ENCODE data around the gene SCNN1G. TPM values are rescaled to one million over a fixed set of nuclear protein-coding genes. Genes with fewer than 3 reads are reported as not detected.

SCNN1G gene
- total and polyA plus RNA-seq, 2 donors = 0.61 to 5.6 TPM

DNA sequence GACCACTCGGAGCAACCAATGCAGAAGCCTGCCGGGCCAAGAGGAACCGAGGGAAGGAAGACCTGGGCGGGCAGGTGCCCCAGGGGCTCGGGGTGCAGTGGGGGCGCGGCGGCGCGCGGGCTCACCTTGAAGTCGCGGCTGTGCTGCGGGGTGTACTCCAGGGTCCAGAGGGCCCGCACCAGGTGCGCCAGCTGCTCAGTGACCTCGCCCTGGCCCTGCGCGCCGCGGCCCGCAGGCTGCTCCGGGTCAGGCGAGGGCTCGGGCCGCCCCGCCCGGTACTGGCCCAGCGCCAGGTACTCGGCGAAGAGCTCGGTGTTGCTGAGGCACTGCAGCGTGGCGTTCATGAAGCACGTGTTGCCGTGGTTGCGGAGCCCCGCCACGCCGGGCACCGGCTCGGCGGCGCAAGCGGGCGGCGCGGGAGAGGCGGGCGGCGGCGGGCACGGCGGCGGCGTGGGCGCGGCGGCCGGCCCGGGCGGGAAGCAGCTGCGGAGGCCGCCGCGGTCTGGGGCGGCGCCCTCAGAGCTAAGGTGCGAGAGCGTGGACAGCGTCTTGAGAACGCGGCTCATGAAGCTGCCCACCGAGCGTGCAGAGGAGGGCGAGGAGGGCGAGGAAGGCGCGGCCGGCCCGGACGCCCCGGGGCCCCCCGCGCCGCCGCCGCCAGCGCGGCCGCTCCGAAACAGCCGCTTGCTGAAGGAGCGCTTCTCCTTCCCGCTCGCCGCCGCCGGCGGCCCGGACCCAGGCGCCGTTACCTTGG is 33.9 kb upstream of the SCNN1G start:
- Histone ChIP-seq H3K9me3 (ENCODE audit: control insufficient read depth in 2 of 2, insufficient read depth in 1 of 2, low read length in 1 of 2) (no peaks in the 10 kb centered on the region), H3K27me3 (ENCODE audit: control insufficient read depth in 2 of 2, insufficient read depth in 1 of 2, low read length in 1 of 2) (peaks cover 0 to 9% of the 10 kb centered on the region in 2 donors), H3K27ac (ENCODE audit: low read depth in 1 of 2, low read length in 1 of 2) (peak overlapping the region in 1 of 2 donors; percentile 75), H3K36me3 (ENCODE audit: control insufficient read depth in 2 of 2, insufficient read depth in 2 of 2, low read length in 1 of 2) (no peaks in the 10 kb centered on the region), H3K4me3 (ENCODE audit: low read length in 2 of 2) (peak overlapping the region; percentile 25 to 87), H3K4me1 (ENCODE audit: control insufficient read depth in 2 of 2, insufficient read depth in 2 of 2, low read length in 2 of 2) (peaks cover 7 to 11% of the 10 kb centered on the region in 2 donors)
- under 1% methylated on average over 103 of the region's 103 CpGs for WGBS
- DNase-seq (ENCODE audit: low read depth in 6 of 9, low spot score in 9 of 9) = peak in 4 of 9 donors; percentile 14 to 41 (median 20)

DNA sequence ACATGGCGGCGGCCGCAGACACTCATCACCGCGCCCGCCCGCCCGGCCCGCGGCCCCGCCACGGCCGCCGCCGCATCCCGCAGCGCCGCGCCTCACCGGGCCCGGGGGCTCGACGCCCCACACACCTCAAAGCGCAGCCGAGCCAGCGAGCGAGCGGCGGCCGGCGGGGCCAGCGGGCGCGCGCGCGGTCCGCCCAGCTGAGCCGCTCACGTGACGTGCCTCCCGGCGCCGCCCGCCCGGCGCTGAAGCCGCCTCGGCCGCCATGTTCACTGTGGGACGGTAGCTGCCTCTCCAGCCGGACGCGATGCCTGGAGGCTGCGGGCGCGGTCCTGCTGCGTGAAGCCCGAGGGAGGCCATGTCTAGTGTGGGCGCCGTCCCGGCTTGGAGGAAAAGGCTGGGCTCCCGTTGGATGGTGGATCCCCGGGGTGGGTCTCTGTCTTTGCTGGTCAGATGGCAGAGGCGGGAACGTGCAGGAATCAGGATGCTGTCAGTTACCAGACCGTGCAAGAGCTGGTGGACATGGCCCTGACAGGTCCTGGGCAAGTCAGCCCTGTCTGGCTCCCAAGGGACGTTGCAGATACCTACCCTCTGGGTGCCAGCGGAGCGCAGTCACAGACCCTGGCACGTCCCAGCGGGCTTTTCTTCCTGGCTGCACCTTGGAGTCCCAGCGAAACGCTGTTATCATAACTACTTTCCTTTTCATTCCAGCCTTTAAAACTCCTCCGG is 33.1 kb upstream of the SCNN1G start, which contains the start of gene USP31:
TSS of gene USP31 (minus strand) at position 186 of the 726 bp plus-strand sequence. CDS start at position 4, 182 bp downstream.
- peak; percentile 64 to 94 (median 81) for DNase-seq (ENCODE audit: low read depth in 6 of 9, low spot score in 9 of 9)
- Histone ChIP-seq H3K36me3 (ENCODE audit: control insufficient read depth in 2 of 2, insufficient read depth in 2 of 2, low read length in 1 of 2) (no peaks in the 10 kb centered on the region), H3K9me3 (ENCODE audit: control insufficient read depth in 2 of 2, insufficient read depth in 1 of 2, low read length in 1 of 2) (no peaks in the 10 kb centered on the region), H3K27me3 (ENCODE audit: control insufficient read depth in 2 of 2, insufficient read depth in 1 of 2, low read length in 1 of 2) (peaks cover 0 to 9% of the 10 kb centered on the region in 2 donors), H3K4me3 (ENCODE audit: low read length in 2 of 2) (peak within 1 kb of the TSS; percentile 63 to 87), H3K4me1 (ENCODE audit: control insufficient read depth in 2 of 2, insufficient read depth in 2 of 2, low read length in 2 of 2) (peaks cover 7 to 11% of the 10 kb centered on the region in 2 donors), H3K27ac (ENCODE audit: low read depth in 1 of 2, low read length in 1 of 2) (peak within 1 kb of the TSS in 1 of 2 donors; percentile 75)
- WGBS = 1% methylated on average over 75 of the region's 75 CpGs

DNA sequence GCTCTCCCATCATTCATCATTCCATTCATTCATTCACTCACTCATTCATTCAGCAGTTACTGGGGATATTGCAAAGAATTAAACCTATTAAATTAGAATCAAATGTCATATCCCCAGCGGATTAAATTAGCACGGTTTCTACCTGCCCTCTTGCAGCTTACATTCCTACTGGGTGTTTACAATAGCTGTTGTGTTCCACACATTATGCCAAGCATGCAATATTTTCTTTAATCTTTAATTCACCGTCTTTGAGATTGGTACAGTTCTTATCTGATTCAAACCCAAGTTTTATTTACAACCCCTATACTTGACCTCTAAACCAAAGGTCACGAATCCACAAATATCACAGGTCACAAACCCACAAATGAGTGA is 32.6 kb upstream of the SCNN1G start:
- WGBS = 61% methylated on average over 4 of the region's 4 CpGs
- peak overlapping the region; percentile 63 to 87 for H3K4me3 ChIP-seq (ENCODE audit: low read length in 2 of 2)
- H3K9me3 ChIP-seq (ENCODE audit: control insufficient read depth in 2 of 2, insufficient read depth in 1 of 2, low read length in 1 of 2) = no peaks in the 10 kb centered on the region
- no peaks in the 10 kb centered on the region for H3K36me3 ChIP-seq (ENCODE audit: control insufficient read depth in 2 of 2, insufficient read depth in 2 of 2, low read length in 1 of 2)
- peaks cover 0 to 9% of the 10 kb centered on the region in 2 donors for H3K27me3 ChIP-seq (ENCODE audit: control insufficient read depth in 2 of 2, insufficient read depth in 1 of 2, low read length in 1 of 2)
- DNase-seq (ENCODE audit: low read depth in 6 of 9, low spot score in 9 of 9) = no peak
- no peak overlapping the region for H3K27ac ChIP-seq (ENCODE audit: low read depth in 1 of 2, low read length in 1 of 2)
- peaks cover 5 to 10% of the 10 kb centered on the region in 2 donors for H3K4me1 ChIP-seq (ENCODE audit: control insufficient read depth in 2 of 2, insufficient read depth in 2 of 2, low read length in 2 of 2)

DNA sequence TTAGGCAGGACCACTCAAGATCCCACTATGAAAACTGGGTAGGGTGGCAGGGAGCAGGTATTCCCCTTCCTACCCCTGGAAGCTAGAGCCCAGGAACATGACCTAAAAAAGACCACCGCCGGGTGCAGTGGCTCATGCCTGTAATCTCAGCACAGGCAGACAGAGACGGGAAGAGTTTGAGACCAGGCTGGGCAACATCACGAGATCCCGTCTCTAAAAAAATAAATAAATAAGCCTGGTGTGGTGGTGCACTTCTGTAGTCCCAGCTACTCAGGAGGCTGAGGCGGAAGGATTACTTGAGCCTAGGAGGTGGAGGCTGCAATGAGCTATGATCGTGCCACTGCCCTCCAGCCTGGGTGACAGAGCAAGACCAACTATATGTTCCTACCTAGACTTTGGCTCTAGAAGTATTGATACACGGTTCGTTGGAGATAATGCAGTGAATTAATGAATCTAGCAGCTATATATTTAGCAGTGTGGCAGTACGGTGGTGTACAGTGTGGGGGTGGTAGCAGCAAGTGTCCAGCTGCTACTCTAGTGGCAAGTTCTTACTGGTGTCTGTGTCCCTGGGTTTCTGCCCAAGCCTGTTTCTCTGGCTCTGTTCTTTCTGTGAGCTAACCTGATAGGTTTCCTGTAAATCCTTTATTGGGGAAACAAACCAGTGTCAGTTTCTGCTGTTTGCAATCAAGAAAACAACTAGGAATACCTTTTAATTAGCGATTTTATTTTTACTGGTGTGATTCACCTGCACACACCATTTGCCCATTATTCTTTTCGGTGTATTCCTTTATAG is 30.0 kb upstream of the SCNN1G start:
- H3K36me3 ChIP-seq (ENCODE audit: control insufficient read depth in 2 of 2, insufficient read depth in 2 of 2, low read length in 1 of 2) = no peaks in the 10 kb centered on the region
- no peak overlapping the region for H3K27ac ChIP-seq (ENCODE audit: low read depth in 1 of 2, low read length in 1 of 2)
- H3K27me3 ChIP-seq (ENCODE audit: control insufficient read depth in 2 of 2, insufficient read depth in 1 of 2, low read length in 1 of 2) = peaks cover 0 to 11% of the 10 kb centered on the region in 2 donors
- H3K4me3 ChIP-seq (ENCODE audit: low read length in 2 of 2) = no peak overlapping the region
- H3K4me1 ChIP-seq (ENCODE audit: control insufficient read depth in 2 of 2, insufficient read depth in 2 of 2, low read length in 2 of 2) = peaks cover 3 to 4% of the 10 kb centered on the region in 2 donors
- DNase-seq (ENCODE audit: low read depth in 6 of 9, low spot score in 9 of 9) = no peak
- H3K9me3 ChIP-seq (ENCODE audit: control insufficient read depth in 2 of 2, insufficient read depth in 1 of 2, low read length in 1 of 2) = no peaks in the 10 kb centered on the region
- WGBS = 88% methylated on average over 12 of the region's 12 CpGs

DNA sequence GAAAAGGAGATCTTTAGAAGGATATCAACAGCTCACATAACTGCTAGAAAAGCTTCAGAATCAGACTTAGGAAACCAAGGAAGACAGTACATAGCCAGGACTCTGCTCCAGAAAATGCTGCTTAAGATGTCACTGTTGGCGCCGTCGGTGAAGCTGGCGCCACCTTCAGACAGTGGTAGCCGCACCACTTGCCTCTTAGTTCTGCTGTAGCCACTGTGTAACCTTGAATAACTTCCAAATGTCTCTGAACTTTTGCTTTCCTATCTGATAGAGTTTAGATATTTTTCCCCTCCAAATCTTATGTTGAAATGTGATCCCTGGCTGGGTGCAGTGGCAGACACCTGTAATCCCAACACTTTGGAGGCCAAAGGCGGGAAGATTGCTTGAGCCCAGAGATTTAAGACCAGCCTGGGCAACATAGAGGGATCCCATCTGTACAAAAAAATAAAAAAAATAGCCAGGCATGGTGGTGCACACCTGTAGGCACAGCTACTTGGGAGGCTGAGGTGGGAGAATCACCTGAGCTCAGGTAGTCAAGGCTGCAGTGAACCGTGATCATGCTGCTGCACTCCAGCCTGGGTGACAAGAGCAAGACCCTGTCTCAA is 27.0 kb upstream of the SCNN1G start:
- WGBS = 37% methylated on average over 7 of the region's 7 CpGs
- DNase-seq (ENCODE audit: low read depth in 6 of 9, low spot score in 9 of 9) = no peak

DNA sequence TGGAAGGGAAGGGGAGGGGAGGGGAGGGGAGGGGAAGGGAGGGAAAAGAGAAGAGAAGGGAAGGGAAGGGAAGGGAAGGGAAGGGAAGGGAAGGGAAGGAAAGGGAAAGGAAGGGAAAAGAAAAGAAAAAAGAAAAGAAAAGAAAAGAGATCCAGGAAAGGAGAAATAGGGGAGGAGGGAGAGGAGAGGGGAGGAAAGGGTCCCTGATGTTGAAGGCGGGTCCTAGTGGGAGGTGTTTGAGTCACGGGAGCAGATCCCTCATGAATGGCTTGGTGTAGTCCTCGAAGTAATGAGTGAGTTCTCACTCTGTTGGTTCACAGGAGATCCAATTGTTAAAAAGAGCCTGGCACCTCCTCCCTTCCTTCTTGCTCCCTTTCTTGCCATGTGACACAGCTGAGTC is 26.4 kb upstream of the SCNN1G start:
- H3K9me3 ChIP-seq (ENCODE audit: control insufficient read depth in 2 of 2, insufficient read depth in 1 of 2, low read length in 1 of 2) = no peaks in the 10 kb centered on the region
- 88% methylated on average over 3 of the region's 3 CpGs for WGBS
- DNase-seq (ENCODE audit: low read depth in 6 of 9, low spot score in 9 of 9) = no peak
- H3K36me3 ChIP-seq (ENCODE audit: control insufficient read depth in 2 of 2, insufficient read depth in 2 of 2, low read length in 1 of 2) = no peaks in the 10 kb centered on the region
- H3K27ac ChIP-seq (ENCODE audit: low read depth in 1 of 2, low read length in 1 of 2) = no peak overlapping the region
- H3K4me1 ChIP-seq (ENCODE audit: control insufficient read depth in 2 of 2, insufficient read depth in 2 of 2, low read length in 2 of 2) = no peaks in the 10 kb centered on the region
- H3K4me3 ChIP-seq (ENCODE audit: low read length in 2 of 2) = no peak overlapping the region
- peaks cover 0 to 6% of the 10 kb centered on the region in 2 donors for H3K27me3 ChIP-seq (ENCODE audit: control insufficient read depth in 2 of 2, insufficient read depth in 1 of 2, low read length in 1 of 2)

More for the DNA sequence above, 27.0 kb upstream of the SCNN1G start:
- Histone ChIP-seq H3K4me1 (ENCODE audit: control insufficient read depth in 2 of 2, insufficient read depth in 2 of 2, low read length in 2 of 2) (no peaks in the 10 kb centered on the region), H3K36me3 (ENCODE audit: control insufficient read depth in 2 of 2, insufficient read depth in 2 of 2, low read length in 1 of 2) (no peaks in the 10 kb centered on the region), H3K27ac (ENCODE audit: low read depth in 1 of 2, low read length in 1 of 2) (no peak overlapping the region), H3K4me3 (ENCODE audit: low read length in 2 of 2) (no peak overlapping the region), H3K27me3 (ENCODE audit: control insufficient read depth in 2 of 2, insufficient read depth in 1 of 2, low read length in 1 of 2) (peaks cover 0 to 6% of the 10 kb centered on the region in 2 donors), H3K9me3 (ENCODE audit: control insufficient read depth in 2 of 2, insufficient read depth in 1 of 2, low read length in 1 of 2) (no peaks in the 10 kb centered on the region)

DNA sequence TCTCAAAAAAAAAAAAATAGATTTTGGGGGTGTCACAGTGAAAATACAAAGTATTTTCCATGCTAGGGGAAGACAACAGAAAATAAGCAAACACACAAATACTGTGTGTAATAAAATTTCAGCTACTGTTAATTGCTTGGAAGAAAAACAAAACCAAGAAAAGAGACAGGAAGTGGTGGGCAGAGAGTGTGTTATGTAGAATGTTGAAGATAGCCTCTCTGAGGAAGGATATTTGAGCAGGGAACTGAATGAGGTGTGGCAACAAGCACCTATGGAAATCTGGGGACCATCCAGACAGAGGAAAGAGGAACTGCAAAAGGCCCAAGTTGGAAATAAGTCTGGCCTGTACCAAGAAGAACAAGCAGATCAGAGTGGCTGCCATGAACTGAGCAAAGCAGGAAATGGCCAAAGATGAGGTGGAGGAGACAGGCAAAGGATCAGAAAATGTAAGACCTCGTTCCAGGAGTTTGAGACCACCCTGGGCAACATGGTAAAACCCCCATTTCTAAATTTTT is 25.5 kb upstream of the SCNN1G start:
- no peak overlapping the region for H3K27ac ChIP-seq (ENCODE audit: low read depth in 1 of 2, low read length in 1 of 2)
- no peaks in the 10 kb centered on the region for H3K4me1 ChIP-seq (ENCODE audit: control insufficient read depth in 2 of 2, insufficient read depth in 2 of 2, low read length in 2 of 2)
- 70% methylated on average over 1 of the region's 1 CpG for WGBS
- peaks cover 0 to 6% of the 10 kb centered on the region in 2 donors for H3K27me3 ChIP-seq (ENCODE audit: control insufficient read depth in 2 of 2, insufficient read depth in 1 of 2, low read length in 1 of 2)
- DNase-seq (ENCODE audit: low read depth in 6 of 9, low spot score in 9 of 9) = no peak
- H3K4me3 ChIP-seq (ENCODE audit: low read length in 2 of 2) = no peak overlapping the region
- H3K9me3 ChIP-seq (ENCODE audit: control insufficient read depth in 2 of 2, insufficient read depth in 1 of 2, low read length in 1 of 2) = no peaks in the 10 kb centered on the region
- no peaks in the 10 kb centered on the region for H3K36me3 ChIP-seq (ENCODE audit: control insufficient read depth in 2 of 2, insufficient read depth in 2 of 2, low read length in 1 of 2)

DNA sequence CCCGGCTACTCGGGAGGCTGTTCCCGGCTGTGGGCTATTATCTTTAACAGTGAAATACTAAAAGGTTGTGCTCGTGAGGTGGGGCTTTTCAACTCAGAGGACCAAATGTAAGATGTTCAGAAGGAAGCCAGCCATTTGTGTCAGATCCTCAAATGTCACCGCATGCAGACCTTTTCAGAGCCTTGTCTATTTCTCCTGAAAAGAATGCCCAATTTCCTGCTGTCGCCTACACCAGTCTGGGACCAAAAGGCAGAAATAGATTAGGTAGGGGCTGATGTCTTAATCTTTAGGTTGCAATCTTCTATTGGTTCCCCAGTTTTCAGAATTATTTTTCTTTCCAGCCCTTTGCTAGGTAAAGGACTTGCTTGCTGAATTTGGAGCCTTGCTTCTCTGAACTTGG is 24.4 kb upstream of the SCNN1G start:
- peaks cover 0 to 2% of the 10 kb centered on the region in 2 donors for H3K27me3 ChIP-seq (ENCODE audit: control insufficient read depth in 2 of 2, insufficient read depth in 1 of 2, low read length in 1 of 2)
- no peak overlapping the region for H3K4me3 ChIP-seq (ENCODE audit: low read length in 2 of 2)
- no peaks in the 10 kb centered on the region for H3K9me3 ChIP-seq (ENCODE audit: control insufficient read depth in 2 of 2, insufficient read depth in 1 of 2, low read length in 1 of 2)
- no peaks in the 10 kb centered on the region for H3K36me3 ChIP-seq (ENCODE audit: control insufficient read depth in 2 of 2, insufficient read depth in 2 of 2, low read length in 1 of 2)
- no peak overlapping the region for H3K27ac ChIP-seq (ENCODE audit: low read depth in 1 of 2, low read length in 1 of 2)
- DNase-seq (ENCODE audit: low read depth in 6 of 9, low spot score in 9 of 9) = no peak
- 97% methylated on average over 6 of the region's 6 CpGs for WGBS
- H3K4me1 ChIP-seq (ENCODE audit: control insufficient read depth in 2 of 2, insufficient read depth in 2 of 2, low read length in 2 of 2) = no peaks in the 10 kb centered on the region
